Uterus (tissue), 2 donors: ENCODE results near the gene THSD7B.

Experiments
- POLR2A ChIP-seq, 2 donors: fragments of 450-650 bp; IDR thresholded peaks; one replicate each; pipeline ENCODE4 v1.6.1; 2016; ENCODE audit warnings: antibody characterized with exemption in 2 of 2, mild to moderate bottlenecking in 1 of 2, moderate library complexity in 1 of 2
- TF ChIP-seq, protein P1 (sequence below), 4 experiments: fragments of 200-600 bp in 2 of 4; fragments of 450-650 bp in 2 of 4; sonication (generic) in 2 of 4; IDR thresholded peaks; one replicate each; pipeline ENCODE4 v1.5.1; 2016 to 2019; ENCODE audit warnings: antibody characterized with exemption in 4 of 4, mild to moderate bottlenecking in 2 of 4, moderate library complexity in 1 of 4

DNA sequence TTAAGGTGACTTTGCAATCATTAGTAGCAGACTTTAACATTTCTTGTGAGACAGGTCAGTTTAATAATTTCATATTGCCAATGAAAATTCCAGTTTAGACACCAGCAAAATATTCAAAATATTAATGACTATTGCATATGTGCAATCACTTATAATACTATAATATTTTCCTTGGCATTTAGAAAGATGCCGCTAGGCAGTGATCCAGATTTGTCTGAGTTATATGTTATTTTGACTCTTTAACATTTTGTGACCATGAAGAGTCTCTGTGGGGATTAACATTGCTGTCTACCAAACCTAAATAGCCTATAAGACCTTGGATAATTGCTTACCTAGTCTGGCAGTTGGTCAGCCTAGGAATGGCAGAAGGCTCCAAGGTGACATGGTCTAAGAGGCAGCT lies 389.6 kb downstream of the THSD7B start:
- TF ChIP-seq, protein P1, sequence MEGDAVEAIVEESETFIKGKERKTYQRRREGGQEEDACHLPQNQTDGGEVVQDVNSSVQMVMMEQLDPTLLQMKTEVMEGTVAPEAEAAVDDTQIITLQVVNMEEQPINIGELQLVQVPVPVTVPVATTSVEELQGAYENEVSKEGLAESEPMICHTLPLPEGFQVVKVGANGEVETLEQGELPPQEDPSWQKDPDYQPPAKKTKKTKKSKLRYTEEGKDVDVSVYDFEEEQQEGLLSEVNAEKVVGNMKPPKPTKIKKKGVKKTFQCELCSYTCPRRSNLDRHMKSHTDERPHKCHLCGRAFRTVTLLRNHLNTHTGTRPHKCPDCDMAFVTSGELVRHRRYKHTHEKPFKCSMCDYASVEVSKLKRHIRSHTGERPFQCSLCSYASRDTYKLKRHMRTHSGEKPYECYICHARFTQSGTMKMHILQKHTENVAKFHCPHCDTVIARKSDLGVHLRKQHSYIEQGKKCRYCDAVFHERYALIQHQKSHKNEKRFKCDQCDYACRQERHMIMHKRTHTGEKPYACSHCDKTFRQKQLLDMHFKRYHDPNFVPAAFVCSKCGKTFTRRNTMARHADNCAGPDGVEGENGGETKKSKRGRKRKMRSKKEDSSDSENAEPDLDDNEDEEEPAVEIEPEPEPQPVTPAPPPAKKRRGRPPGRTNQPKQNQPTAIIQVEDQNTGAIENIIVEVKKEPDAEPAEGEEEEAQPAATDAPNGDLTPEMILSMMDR (IDR thresholded peaks at IDR 0.05) = no peak
- no peak for TF ChIP-seq POLR2A (IDR thresholded peaks at IDR 0.05)
